HG02970 (cell line): ENCODE measurements around the gene TACC2.
"Not testable (repeated sequence)": the region's sequence is repeated elsewhere in the genome, so short reads cannot be mapped to it uniquely, and the experiment has no call there.

Source experiments
- ATAC-seq: cut with Tn5 transposase; IDR thresholded peaks from one replicate; pipeline ENCODE4 v1.9.1; 2021; ENCODE audit warnings: mild to moderate bottlenecking, moderate library complexity, moderate number of reproducible peaks; ENCODE audit not compliant: unreplicated experiment, low FRiP score

Gene TACC2

GRCh38 chr10:122021379-122021778 is 32.4 kb downstream of the TACC2 start:
- no peak for ATAC-seq

GRCh38 chr10:122021828-122022227 is 32.9 kb downstream of the TACC2 start:
- ATAC-seq, result no peak

- no peak for ATAC-seq
These were observed 33.3 kb downstream of the TACC2 start for GRCh38 chr10:122022276-122022675.

- not testable (repeated sequence) for ATAC-seq
These were observed 34.3 kb downstream of the TACC2 start for GRCh38 chr10:122023257-122023656.

- no peak for ATAC-seq
These were observed 40.7 kb downstream of the TACC2 start for GRCh38 chr10:122029499-122030199.

DNA sequence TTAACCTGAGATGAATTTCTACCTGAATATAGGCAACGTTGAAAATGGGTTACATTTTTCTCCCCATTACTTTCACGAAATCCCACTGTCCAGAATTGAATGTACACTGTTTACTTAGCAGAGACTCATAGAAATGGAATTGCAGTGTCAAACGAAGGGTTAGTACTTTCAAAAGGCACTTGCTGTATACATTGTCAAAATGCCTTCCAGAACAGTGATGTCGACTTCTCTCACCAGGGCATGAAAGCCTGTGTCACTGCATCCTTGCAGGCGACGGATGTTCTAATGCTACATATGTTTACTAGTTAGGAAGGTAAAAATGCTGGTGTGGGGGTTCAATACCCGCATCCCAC is 41.2 kb downstream of the TACC2 start:
- no peak for ATAC-seq

DNA sequence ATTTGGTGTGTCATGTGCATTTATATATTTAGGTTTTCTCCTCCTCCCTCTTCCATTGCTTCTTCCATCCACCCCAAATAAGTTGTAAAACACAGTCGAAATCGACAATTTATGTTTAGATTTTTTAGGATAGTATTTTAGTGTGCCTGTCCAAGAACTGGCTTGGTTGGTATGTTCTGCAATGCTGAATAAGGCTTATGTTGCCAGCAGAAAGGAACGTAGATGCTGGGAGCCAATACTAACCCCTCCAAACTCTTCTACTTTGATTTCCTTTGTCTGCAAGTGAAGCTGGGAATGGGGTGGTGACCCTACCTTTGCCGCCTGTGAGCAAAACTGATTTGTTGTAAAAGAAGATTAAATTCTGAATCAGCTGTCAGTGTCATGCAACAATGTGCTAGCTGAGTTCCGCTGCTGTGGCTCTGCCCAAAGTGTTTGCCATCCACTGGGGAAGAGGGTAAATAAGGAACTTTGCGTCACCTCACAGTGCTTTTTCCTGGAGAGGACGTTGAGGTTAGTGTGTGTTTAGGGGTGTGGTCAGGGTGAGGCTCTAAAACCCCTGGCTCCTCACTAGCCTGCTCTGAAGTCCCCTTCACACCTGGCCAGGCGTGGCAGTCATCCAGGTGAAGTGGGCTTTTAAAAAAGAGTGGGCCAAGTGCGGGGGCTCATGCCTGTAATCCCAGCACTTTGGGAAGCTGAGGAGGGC is 44.4 kb downstream of the TACC2 start:
- no peak for ATAC-seq

GRCh38 chr10:122034149-122034756 is 45.3 kb downstream of the TACC2 start:
- no peak for ATAC-seq

GRCh38 chr10:122040786-122041185 is 51.8 kb downstream of the TACC2 start:
- ATAC-seq, result no peak

- ATAC-seq, result no peak
These were observed 53.9 kb downstream of the TACC2 start for GRCh38 chr10:122042836-122043235.

DNA sequence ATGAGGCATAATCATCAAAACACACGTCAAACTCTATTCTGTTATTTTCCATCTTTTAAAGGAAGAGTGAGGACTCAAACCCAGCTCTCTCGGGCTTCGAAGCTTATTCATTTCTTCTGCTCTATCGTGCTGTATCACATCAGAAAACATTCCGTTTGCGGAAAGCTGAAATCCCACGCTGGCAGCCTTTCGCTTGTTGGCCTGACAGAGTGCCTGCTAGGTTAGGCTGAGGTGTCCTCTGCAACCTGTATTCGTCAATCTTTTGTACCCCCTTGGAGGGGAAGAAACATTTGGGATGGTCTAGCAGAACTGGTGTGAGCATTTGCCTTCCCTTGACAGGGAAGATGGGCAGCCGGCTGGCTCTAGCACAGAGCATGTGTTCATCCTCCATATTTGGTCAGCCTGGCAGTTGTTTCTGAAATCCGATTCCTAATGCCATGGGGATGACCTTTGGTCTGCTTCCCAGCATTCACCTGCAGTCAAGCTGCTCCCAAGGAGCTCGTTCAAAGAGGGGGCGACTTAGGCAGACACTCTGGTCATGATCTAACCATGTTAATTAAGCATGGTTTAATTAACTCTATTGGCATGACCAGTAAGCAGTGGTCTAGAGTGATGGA is 55.2 kb downstream of the TACC2 start:
- ATAC-seq, result no peak

GRCh38 chr10:122044713-122045112 is 55.8 kb downstream of the TACC2 start:
- ATAC-seq, result no peak

GRCh38 chr10:122045212-122045611 is 56.2 kb downstream of the TACC2 start:
- no peak for ATAC-seq

- no peak for ATAC-seq
These were observed 58.6 kb downstream of the TACC2 start for GRCh38 chr10:122047560-122047959.

- no peak for ATAC-seq
These were observed 60.1 kb downstream of the TACC2 start for GRCh38 chr10:122049076-122049475.

DNA sequence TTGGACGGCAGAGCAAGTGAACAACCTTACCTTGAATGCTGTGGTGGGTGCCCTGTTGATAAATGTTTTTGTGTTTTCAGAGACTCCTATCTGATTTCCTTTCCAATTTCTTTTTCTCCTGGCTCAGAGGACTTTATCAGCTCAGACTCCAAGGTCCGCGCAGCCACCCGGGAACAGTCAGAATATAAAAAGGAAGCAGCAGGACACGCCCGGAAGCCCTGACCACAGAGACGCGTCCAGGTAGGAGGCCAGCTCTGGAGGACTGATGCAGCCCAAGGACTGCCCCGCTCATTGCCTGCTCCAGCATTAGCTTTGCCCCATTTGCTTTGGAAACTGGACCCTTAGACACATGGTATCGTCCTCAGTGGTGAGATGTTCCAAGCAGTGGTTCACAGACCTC is 61.3 kb downstream of the TACC2 start:
- ATAC-seq, result no peak

- ATAC-seq, result no peak
These were observed 61.8 kb downstream of the TACC2 start for GRCh38 chr10:122050811-122051210.

- ATAC-seq, result no peak
These were observed 62.8 kb downstream of the TACC2 start for GRCh38 chr10:122051609-122052385.

DNA sequence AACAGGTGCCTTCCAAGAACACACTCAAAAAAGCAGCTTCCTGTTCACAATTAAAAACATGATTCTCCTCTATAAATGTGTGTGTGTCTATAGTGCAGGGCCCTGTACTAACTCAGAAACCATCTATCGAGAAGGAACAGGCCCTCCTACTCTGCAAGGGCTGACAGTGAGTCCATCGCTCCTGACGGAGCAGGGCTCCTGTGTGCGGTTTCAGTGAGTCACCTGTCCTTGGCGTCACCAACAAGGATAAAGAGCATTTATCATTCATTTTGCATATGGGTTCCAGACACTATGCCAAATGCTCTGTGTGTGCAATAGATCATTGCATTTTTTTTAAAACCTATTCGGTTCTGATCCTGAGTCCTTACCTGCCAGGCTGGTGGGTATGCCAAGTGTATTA is 63.7 kb downstream of the TACC2 start:
- no peak for ATAC-seq

- ATAC-seq, result no peak
These were observed 64.4 kb downstream of the TACC2 start for GRCh38 chr10:122053314-122053713.
